Fibroblast of villous mesenchyme (primary cell): ENCODE measurements around the gene ELP5. TPM values are rescaled to one million over a fixed set of nuclear protein-coding genes. Genes with fewer than 3 reads are reported as not detected.
A peak's percentile ranks its signal among the peaks of the same experiment; 100 is the strongest.

ENCODE experiments used
- DNase-seq: peaks from one replicate; pipeline ENCODE4 v3.0.0-alpha.2; 2010; ENCODE audit warnings: low read depth
- H3K4me3 ChIP-seq: 2 replicates; pipeline ENCODE4 v1.5.1; 2011; ENCODE audit warnings: low read depth, mild to moderate bottlenecking, low read length
- CTCF ChIP-seq: IDR thresholded peaks from 2 replicates; pipeline ENCODE4 v1.5.1; 2012; ENCODE audit warnings: low read depth, mild to moderate bottlenecking, low read length; ENCODE audit not compliant: insufficient read depth
- total RNA-seq: library from RNA; depleted of rRNA; stranded (reverse); fragments of >200 nt; gene quantifications from 2 replicates; pipeline ENCODE4 v1.2.3, GENCODE V29; 2012

The ELP5 gene
- total RNA-seq, 1 donor: 36.3 TPM

- TF ChIP-seq CTCF: no peak
- DNase-seq: peak; percentile 20
- H3K4me3 ChIP-seq: peak overlapping the region; percentile 77
These were observed 36.3 kb upstream of the ELP5 start for GRCh38 chr17:7215652-7216180.

GRCh38 chr17:7216242-7217112 is 35.5 kb upstream of the ELP5 start:
- peak overlapping the region; percentile 77 for H3K4me3 ChIP-seq
- no peak for TF ChIP-seq CTCF
- DNase-seq: no peak

GRCh38 chr17:7217113-7217987 is 34.7 kb upstream of the ELP5 start:
- peak; percentile 65 for DNase-seq
- H3K4me3 ChIP-seq: peak overlapping the region; percentile 77
- TF ChIP-seq CTCF: no peak

- TF ChIP-seq CTCF: no peak
- DNase-seq: no peak
- peak overlapping the region; percentile 77 for H3K4me3 ChIP-seq
These were observed 33.8 kb upstream of the ELP5 start for GRCh38 chr17:7218166-7218565.

- DNase-seq: no peak
- H3K4me3 ChIP-seq: no peak overlapping the region
- TF ChIP-seq CTCF: no peak
These were observed 33.3 kb upstream of the ELP5 start for GRCh38 chr17:7218758-7219157.

- DNase-seq: no peak
These were observed 32.7 kb upstream of the ELP5 start for GRCh38 chr17:7219229-7219811.

More at GRCh38 chr17:7219229-7219811, 32.7 kb upstream of the ELP5 start:
- no peak for TF ChIP-seq CTCF
- peak overlapping the region; percentile 83 for H3K4me3 ChIP-seq
